ENCODE data around the gene GLTP.

GLTP gene

DNA sequence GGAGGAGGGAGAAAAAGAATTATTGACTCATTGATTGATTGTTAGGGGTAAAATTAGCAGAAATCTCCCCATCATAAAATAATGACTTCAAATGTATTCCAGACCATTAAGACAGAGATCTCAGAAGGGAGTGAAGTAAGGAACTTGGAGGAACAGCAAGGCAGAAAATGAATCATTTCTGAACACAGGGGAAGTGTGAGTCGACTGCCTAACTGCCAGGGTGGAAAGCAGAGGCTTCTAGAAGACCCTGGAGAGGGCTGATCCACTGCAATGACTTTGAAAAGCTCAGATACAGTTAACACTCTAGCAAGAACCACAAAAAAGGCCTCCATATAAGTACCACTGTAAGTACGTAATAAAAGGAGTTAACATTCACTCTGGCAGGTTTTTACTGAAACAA, 9.7 kb downstream of the GLTP start:
- TF ChIP-seq, protein P1, sequence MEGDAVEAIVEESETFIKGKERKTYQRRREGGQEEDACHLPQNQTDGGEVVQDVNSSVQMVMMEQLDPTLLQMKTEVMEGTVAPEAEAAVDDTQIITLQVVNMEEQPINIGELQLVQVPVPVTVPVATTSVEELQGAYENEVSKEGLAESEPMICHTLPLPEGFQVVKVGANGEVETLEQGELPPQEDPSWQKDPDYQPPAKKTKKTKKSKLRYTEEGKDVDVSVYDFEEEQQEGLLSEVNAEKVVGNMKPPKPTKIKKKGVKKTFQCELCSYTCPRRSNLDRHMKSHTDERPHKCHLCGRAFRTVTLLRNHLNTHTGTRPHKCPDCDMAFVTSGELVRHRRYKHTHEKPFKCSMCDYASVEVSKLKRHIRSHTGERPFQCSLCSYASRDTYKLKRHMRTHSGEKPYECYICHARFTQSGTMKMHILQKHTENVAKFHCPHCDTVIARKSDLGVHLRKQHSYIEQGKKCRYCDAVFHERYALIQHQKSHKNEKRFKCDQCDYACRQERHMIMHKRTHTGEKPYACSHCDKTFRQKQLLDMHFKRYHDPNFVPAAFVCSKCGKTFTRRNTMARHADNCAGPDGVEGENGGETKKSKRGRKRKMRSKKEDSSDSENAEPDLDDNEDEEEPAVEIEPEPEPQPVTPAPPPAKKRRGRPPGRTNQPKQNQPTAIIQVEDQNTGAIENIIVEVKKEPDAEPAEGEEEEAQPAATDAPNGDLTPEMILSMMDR (IDR thresholded peaks at IDR 0.05) = no peak

DNA sequence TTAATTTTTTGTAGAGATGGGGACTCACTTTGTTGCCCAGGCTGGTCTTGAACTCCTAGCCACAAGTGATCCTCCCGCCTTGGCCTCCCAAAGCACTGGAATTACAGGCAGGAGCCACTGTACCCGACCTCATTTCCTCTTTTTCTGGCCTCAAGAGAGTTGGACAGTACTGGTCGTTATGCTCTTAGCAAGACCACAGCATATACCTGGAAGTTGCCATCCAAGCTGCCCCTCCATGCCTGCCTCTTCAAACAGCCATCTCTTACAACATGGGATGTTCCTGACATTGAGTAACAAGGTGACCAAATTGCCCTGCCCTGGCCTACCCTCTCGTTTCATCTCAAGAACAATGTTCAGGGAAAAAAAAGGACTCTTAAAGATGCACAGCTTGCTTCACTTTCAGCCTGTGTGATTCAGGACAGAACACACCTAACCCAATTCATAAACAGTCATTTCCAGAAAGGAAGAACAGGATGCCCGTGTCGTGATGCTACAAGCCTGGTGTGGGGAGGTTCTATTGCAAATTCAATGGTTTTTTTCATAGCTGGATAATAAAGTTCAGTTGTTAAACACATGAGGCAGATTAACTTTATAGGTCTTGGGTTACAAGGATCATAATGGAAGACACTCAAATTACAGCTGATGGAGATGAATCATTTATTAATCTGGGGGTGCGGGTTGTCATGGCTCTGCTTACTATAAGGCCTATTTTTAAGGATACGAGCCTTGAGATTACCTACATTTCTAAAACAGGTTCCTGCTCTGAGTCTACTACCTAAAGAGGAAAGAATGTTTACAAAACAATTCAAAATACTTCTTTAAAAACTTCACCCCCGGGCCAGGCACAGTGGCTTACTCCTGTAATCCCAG, 11.9 kb downstream of the GLTP start:
- TF ChIP-seq, protein P1 (IDR thresholded peaks at IDR 0.05) = no peak

DNA sequence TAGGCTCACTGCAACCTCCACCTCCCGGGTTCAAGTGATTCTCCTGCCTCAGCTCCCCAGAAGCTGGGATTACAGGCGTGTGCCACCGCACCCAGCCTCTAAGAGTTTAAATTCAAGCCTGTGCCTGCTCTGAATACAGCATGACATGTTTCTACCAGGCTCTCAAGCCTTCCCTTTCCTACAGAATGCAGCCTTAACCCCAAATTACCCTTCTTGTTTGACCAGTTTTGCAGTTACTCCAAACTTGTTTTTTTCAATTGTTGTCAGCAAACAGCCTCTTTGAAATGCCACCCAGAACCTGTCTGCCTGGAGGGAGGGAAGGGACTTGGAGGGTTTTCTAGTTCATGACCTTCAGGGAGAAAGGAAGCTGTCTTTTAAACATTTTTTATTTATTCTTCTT, 15.4 kb downstream of the GLTP start:
- TF ChIP-seq, protein P1 (IDR thresholded peaks at IDR 0.05) = no peak

DNA sequence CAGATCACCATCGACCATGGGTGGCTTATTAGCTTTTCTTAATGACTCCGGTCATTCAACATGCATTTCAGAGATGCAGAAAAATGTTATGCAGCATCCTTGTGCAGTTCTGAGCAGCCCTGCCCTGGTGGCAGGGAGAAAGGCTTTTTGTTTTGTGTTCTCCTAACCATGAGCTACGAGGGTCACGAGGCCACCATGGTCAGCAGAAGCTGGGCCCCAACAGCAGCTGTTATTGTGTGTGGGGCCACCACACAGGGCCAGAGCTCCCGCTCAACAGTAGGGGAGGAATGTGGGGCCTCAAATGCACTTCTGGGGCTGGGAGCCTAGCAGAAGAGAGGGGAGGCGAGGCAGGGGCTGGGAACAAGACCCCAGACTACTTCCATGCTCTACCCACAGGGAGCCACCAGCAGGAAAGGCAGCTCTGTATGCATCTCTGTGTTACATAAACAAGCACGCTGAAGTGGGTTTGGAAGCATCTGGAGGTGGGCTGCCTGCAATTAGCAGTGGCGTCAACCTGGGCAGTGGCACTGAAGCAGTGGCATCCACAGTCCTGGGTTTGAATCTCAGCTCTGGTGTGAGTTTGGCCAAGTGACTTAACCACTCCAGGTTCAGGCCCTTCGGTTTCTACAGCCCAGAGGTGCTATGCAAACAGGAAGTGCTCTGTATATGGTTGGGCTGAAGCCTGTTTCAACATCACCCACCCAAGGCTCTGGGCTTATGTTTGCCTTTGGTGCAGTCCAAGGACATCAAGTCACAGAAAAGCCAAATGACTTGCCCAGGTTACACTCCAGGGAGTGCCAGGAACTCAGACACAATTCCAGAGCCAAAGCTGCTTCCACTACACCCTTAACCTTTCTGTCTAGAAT, 16.3 kb downstream of the GLTP start:
- TF ChIP-seq, protein P1 (IDR thresholded peaks at IDR 0.05) = no peak

DNA sequence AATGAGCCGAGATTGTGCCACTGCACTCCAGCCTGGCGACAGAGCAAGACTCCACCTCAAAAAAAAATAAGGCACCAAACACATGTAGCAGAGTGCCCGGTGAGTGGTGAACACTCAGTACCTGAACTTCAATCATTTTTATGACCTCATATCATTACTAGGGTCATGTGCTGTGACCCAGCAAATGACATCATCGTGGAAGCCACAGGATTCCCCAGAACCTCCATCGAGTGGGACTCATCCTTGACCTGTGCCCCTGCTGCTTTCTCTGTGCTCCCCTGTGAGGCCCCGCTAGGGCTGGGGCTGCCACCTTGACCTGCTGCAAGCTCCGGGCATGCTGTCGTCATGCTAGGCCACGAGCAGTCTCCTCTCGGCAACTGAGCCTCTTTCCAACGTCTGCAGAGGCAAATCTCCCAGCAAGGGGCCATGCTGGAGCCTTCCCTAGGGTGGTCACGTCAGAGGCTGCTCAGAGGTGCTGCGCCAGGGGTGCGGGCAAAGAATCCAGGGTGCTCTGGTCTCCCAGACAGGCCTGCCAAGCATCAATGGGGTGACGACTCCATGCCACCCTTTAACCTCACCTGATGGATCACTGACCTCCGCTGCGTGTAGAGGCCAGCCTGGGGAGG, 18.5 kb downstream of the GLTP start:
- TF ChIP-seq, protein P1 (IDR thresholded peaks at IDR 0.05) = no peak

DNA sequence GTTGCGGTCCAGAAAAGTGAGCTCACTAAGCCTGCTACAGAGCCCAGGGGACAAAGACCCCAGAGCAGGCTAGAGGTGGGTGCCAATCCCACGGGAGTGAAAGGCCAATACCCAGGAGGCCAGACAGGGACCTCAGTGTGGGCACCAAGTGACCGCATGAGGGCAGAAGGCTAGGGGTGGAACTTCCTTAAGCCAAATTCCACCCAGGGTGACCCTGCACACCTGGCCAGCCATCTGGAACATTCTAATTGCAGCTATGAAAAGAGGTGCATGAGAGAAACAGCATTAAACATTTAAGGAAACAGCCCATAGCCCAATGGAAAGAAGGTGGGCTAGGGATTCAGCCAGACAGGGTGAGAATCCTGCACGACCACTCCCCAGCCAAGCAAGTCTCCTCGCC, 19.4 kb downstream of the GLTP start:
- TF ChIP-seq, protein P1 (IDR thresholded peaks at IDR 0.05) = no peak

DNA sequence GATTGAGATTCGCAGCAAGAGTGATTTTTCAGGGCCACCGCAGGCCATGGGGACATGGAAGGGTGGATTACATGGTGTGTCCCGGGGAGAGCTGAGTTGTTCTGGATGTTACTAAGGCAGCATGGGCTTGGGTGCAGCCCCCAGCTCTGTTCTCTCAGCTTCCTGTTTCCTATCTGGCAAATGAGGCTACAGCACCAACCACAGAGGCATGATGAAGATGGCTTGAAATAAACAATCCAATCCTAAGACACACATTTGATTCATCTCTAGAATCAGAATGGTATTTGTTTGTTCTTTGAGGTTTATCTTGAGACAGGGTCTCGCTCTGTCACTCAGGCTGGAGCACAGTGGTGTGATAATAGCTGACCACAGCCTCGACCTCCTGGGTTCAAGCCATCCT, 21.6 kb downstream of the GLTP start:
- TF ChIP-seq, protein P1 (IDR thresholded peaks at IDR 0.05) = no peak
